Spleen (tissue), 7 donors: ENCODE results near the gene FGF19.

Experiments used
- POLR2AphosphoS5 ChIP-seq, 3 donors: sonication (generic); formaldehyde crosslinking; IDR thresholded peaks; one replicate each; pipeline ENCODE4 v1.5.1; 2017; ENCODE audit warnings: antibody characterized with exemption in 3 of 3
- TF ChIP-seq, protein P1 (sequence below), 11 experiments: fragments of 200-600 bp in 7 of 11; fragments of 450-650 bp in 4 of 11; sonication (generic) in 4 of 11; IDR thresholded peaks in 8 of 11; conservative IDR thresholded peaks in 3 of 11; 1 replicate in 7 of 11; 2 replicates in 4 of 11; pipeline versions ENCODE4 v1.4.0 to v1.8.0; 2016 to 2021; ENCODE audit warnings: antibody characterized with exemption in 11 of 11, inconsistent platforms in 4 of 11, mild to moderate bottlenecking in 1 of 11
- donor health status: DM: no; HTN: no; CAD: no; lungs with moderate emphysema.
- donor health status: DM: no; HTN: no; CAD: no.
- donor health status: DM: no; HTN: no; CAD: no.

DNA sequence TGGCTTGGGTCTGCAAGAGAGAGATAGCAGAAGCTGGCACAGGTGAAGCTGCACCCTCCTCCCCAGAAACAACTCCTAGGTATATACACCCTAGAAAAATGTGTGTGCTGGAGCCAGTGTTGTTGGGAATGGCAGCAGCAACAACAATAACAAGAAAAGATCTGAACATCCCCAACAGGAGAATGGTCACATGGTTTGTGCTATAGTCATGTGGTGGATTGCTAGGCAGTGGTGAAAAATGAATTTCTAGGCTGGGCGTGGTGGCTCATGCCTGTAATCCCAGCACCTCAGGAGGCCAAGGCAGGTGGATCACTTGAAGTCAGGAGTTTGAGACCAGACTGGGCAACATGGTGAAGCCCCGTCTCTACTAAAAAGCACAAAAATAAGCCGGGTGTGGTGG is 31.0 kb upstream of the FGF19 start:
- TF ChIP-seq, protein P1, sequence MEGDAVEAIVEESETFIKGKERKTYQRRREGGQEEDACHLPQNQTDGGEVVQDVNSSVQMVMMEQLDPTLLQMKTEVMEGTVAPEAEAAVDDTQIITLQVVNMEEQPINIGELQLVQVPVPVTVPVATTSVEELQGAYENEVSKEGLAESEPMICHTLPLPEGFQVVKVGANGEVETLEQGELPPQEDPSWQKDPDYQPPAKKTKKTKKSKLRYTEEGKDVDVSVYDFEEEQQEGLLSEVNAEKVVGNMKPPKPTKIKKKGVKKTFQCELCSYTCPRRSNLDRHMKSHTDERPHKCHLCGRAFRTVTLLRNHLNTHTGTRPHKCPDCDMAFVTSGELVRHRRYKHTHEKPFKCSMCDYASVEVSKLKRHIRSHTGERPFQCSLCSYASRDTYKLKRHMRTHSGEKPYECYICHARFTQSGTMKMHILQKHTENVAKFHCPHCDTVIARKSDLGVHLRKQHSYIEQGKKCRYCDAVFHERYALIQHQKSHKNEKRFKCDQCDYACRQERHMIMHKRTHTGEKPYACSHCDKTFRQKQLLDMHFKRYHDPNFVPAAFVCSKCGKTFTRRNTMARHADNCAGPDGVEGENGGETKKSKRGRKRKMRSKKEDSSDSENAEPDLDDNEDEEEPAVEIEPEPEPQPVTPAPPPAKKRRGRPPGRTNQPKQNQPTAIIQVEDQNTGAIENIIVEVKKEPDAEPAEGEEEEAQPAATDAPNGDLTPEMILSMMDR (IDR thresholded peaks at IDR 0.05 in 8 of 11, conservative IDR thresholded peaks at IDR 0.05 in 3 of 11), result no peak
- no peak for TF ChIP-seq POLR2AphosphoS5 (IDR thresholded peaks at IDR 0.05)
